ENCODE measurements around the gene KIF23.

DNA sequence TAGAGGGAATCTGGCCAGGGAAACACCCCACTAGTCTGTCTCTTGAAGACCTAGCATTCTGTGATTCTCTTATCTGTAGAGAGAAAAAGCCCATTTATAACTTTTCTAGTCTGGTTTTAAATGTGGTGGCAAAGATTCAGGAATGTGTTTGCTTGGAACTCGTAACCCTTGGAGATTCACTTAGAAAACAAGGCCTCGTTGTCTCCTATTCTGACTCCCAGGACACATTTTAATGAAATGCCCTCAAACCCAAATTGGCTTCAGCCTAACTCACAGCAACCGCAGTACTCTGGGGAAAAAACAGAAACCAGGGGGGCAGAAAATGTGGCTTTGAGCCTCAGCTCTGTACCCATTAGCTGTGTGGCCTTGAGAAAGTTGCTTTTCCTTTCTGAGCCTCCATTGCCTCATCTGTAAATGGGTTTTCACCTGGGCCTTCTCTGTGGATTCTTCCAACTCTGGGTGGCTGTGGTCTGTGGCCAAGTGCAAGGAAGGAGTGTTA lies 75.0 kb downstream of the KIF23 start:
- TF ChIP-seq, protein P1, sequence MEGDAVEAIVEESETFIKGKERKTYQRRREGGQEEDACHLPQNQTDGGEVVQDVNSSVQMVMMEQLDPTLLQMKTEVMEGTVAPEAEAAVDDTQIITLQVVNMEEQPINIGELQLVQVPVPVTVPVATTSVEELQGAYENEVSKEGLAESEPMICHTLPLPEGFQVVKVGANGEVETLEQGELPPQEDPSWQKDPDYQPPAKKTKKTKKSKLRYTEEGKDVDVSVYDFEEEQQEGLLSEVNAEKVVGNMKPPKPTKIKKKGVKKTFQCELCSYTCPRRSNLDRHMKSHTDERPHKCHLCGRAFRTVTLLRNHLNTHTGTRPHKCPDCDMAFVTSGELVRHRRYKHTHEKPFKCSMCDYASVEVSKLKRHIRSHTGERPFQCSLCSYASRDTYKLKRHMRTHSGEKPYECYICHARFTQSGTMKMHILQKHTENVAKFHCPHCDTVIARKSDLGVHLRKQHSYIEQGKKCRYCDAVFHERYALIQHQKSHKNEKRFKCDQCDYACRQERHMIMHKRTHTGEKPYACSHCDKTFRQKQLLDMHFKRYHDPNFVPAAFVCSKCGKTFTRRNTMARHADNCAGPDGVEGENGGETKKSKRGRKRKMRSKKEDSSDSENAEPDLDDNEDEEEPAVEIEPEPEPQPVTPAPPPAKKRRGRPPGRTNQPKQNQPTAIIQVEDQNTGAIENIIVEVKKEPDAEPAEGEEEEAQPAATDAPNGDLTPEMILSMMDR (IDR thresholded peaks at IDR 0.05 in 2 of 3, conservative IDR thresholded peaks at IDR 0.05 in 1 of 3; ENCODE audit: borderline replicate concordance in 1 of 3, insufficient read depth in 1 of 3, low read depth in 2 of 3, low read length in 2 of 3): no peak
- TF ChIP-seq POLR2A (IDR thresholded peaks at IDR 0.05; ENCODE audit: borderline replicate concordance, extremely low read depth, insufficient read depth, insufficient read length) (no peak), EGR1 (IDR thresholded peaks at IDR 0.05; ENCODE audit: low read depth) (no peak), YY1 (IDR thresholded peaks at IDR 0.05; ENCODE audit: extremely low read depth, insufficient replicate concordance, low read depth, low read length) (no peak), SRF (IDR thresholded peaks at IDR 0.05; ENCODE audit: low read depth) (no peak), TCF7L2 (IDR thresholded peaks at IDR 0.05; ENCODE audit: borderline replicate concordance, extremely low read depth, insufficient read depth, insufficient read length) (no peak), RAD21 (IDR thresholded peaks at IDR 0.05; ENCODE audit: low read depth) (no peak), CEBPB (IDR thresholded peaks at IDR 0.05; ENCODE audit: low read depth) (no peak)
- TF ChIP-seq, protein P2, sequence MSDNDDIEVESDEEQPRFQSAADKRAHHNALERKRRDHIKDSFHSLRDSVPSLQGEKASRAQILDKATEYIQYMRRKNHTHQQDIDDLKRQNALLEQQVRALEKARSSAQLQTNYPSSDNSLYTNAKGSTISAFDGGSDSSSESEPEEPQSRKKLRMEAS (IDR thresholded peaks at IDR 0.05): no peak
- TF ChIP-seq, protein P3, sequence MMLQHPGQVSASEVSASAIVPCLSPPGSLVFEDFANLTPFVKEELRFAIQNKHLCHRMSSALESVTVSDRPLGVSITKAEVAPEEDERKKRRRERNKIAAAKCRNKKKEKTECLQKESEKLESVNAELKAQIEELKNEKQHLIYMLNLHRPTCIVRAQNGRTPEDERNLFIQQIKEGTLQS (IDR thresholded peaks at IDR 0.05): no peak

All from HCT116 (cell line).